Measurements from ENCODE around the gene NTRK1. TPM values are rescaled to one million over a fixed set of nuclear protein-coding genes. Genes with fewer than 3 reads are reported as not detected.

Gene NTRK1
- polyA plus RNA-seq, 6 donors from 2014 or later = not detected

- Mint-ChIP-seq H3K9me3 (no peaks in the 10 kb centered on the region), H3K27me3 (peaks cover 44 to 91% (median 90%) of the 10 kb centered on the region in 3 donors), H3K36me3 (no peaks in the 10 kb centered on the region), H3K27ac (peak overlapping the region in 1 of 6 donors; percentile 39), H3K4me3 (peak overlapping the region in 1 of 8 donors; percentile 41), H3K4me1 (peaks cover 12 to 18% (median 17%) of the 10 kb centered on the region in 3 donors)
- DNase-seq (no peak), ATAC-seq (ENCODE audit: low read depth in 2 of 2) (no peak)
These were observed 17.9 kb upstream of the NTRK1 start for GRCh38 chr1:156842618-156843300.

GRCh38 chr1:156844102-156844501 is 16.6 kb upstream of the NTRK1 start:
- peak overlapping the region in 1 of 6 donors; percentile 74 for H3K27ac Mint-ChIP-seq
- DNase-seq (no peak), ATAC-seq (ENCODE audit: low read depth in 2 of 2) (no peak)
- H3K9me3 Mint-ChIP-seq = no peaks in the 10 kb centered on the region
- H3K4me3 Mint-ChIP-seq = peak overlapping the region in 4 of 8 donors; percentile 16 to 80 (median 40)
- H3K27me3 Mint-ChIP-seq = peaks cover 43 to 97% (median 97%) of the 10 kb centered on the region in 3 donors
- no peaks in the 10 kb centered on the region for H3K36me3 Mint-ChIP-seq
- H3K4me1 Mint-ChIP-seq = peaks cover 18 to 23% (median 23%) of the 10 kb centered on the region in 3 donors

- H3K4me1 Mint-ChIP-seq = peaks cover 18 to 24% (median 23%) of the 10 kb centered on the region in 3 donors
- H3K4me3 Mint-ChIP-seq = peak overlapping the region in 6 of 8 donors; percentile 25 to 62 (median 46)
- DNase-seq = no peak
- H3K36me3 Mint-ChIP-seq = no peaks in the 10 kb centered on the region
- no peaks in the 10 kb centered on the region for H3K9me3 Mint-ChIP-seq
- no peak for ATAC-seq (ENCODE audit: low read depth in 2 of 2)
- peaks cover 46 to 100% (median 99%) of the 10 kb centered on the region in 3 donors for H3K27me3 Mint-ChIP-seq
- no peak overlapping the region for H3K27ac Mint-ChIP-seq
These were observed 16.0 kb upstream of the NTRK1 start for GRCh38 chr1:156844638-156845037.

DNA sequence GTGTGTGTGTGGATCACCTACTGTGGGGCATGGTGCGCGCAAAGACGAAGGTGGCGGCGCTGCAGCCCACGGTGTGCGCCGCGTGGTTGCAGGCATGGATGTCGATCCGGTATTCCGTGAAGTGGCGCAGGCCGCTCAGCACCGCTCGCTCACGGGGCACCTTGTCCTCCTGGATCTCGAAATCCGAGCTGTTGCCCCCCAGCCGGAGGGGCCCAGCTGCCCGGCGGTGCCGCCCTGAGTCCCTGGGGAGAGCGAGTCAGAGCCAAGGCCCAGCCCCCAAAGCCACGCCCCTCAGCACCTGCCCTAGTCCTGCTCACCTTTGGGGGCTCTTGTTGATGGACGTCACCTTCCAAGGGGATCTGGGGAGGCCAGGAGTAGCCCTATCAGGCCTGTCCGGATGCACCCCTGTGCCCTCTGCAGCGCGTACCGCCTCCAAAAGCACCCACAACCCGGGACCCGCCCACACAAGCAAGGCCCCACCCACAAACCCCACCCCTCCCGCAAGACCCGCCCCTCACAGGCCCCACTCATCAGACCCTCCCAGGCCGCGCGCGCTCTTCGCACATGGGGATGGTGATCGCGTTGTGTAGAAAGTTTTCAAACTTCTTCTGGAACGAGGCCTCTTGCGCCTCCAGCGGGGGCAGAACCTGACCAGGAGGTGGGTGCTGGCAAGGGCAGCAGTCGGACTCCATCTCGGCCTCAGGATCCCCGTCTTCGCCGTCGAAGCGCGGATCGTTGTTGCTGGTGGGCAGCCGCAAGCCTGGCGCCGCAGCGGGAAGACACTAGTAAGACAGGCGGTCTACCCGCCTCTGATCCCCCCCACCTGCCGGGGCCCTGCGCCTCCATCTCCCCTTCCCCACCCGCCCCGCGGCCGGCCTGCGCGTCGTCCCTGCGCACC is 15.4 kb upstream of the NTRK1 start:
- H3K27me3 Mint-ChIP-seq = peaks cover 47 to 97% (median 96%) of the 10 kb centered on the region in 3 donors
- DNase-seq (no peak), ATAC-seq (ENCODE audit: low read depth in 2 of 2) (peak; percentile 40 to 45)
- peak overlapping the region in 7 of 8 donors; percentile 29 to 80 (median 58) for H3K4me3 Mint-ChIP-seq
- peak overlapping the region in 2 of 6 donors; percentile 26 to 38 for H3K27ac Mint-ChIP-seq
- H3K9me3 Mint-ChIP-seq = no peaks in the 10 kb centered on the region
- H3K4me1 Mint-ChIP-seq = peaks cover 18 to 24% (median 23%) of the 10 kb centered on the region in 3 donors
- H3K36me3 Mint-ChIP-seq = no peaks in the 10 kb centered on the region

DNA sequence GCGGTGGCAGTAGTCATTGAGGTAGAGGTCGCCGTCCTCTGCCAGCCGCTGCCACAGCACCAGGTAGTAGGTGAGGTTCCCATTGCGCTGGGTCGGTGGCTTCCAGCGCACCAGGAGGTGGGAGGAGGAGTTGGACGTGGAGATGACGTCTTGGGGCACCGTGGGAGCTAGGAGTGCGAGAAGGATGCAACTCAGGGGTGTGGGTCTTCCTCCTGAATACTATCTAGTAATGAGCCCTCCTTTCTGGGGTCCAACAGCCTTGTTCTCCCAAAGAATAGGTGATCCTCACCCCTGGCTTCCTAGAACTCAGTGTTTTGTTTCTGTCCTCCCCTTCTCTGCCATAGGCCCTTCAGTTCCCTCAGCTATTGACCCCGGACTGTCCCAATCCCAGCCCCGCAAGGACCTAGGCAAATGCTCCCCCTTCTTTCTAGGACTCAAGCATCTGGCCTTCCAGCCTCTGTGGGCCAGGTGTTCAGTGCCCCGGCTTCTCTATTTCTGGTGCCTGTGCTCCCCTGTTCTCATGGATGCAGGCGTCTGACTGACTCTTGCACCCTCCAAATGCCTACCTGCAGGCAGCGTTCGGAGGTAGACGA is 14.6 kb upstream of the NTRK1 start:
- no peak overlapping the region for H3K27ac Mint-ChIP-seq
- DNase-seq (no peak), ATAC-seq (ENCODE audit: low read depth in 2 of 2) (no peak)
- H3K4me3 Mint-ChIP-seq = peak overlapping the region in 5 of 8 donors; percentile 12 to 84 (median 62)
- peaks cover 18 to 24% (median 23%) of the 10 kb centered on the region in 3 donors for H3K4me1 Mint-ChIP-seq
- no peaks in the 10 kb centered on the region for H3K36me3 Mint-ChIP-seq
- peaks cover 53 to 91% (median 89%) of the 10 kb centered on the region in 3 donors for H3K27me3 Mint-ChIP-seq
- no peaks in the 10 kb centered on the region for H3K9me3 Mint-ChIP-seq

DNA sequence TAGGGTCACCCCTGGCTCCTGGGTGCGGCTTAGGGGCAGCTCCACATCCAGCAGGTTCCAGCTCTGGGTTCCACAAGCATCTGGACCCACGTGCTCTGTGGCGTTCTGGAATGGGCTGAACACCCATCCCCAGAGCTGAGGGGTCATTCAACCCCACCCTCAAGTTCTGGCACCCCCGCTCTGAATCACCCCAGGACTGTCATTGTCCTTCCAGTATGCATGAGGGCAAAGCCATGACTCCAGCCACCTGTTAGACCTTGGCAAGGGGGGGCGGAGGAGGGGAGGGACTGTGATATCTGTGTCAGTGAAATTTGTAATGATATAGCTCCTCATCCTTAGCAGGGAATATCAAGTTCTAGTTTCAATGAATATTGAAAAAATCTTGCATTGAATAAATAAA is 14.0 kb upstream of the NTRK1 start:
- H3K27me3 Mint-ChIP-seq = peaks cover 55 to 91% (median 83%) of the 10 kb centered on the region in 3 donors
- H3K9me3 Mint-ChIP-seq = no peaks in the 10 kb centered on the region
- peaks cover 18 to 24% (median 23%) of the 10 kb centered on the region in 3 donors for H3K4me1 Mint-ChIP-seq

GRCh38 chr1:156847591-156848460 is 12.8 kb upstream of the NTRK1 start:
- H3K4me1 Mint-ChIP-seq = peaks cover 18 to 24% (median 23%) of the 10 kb centered on the region in 3 donors
- peaks cover 51 to 87% (median 78%) of the 10 kb centered on the region in 3 donors for H3K27me3 Mint-ChIP-seq
- no peaks in the 10 kb centered on the region for H3K9me3 Mint-ChIP-seq
- ATAC-seq (ENCODE audit: low read depth in 2 of 2) (no peak), DNase-seq (no peak)
- peak overlapping the region in 1 of 8 donors; percentile 32 for H3K4me3 Mint-ChIP-seq
- peak overlapping the region in 1 of 6 donors; percentile 35 for H3K27ac Mint-ChIP-seq
- no peaks in the 10 kb centered on the region for H3K36me3 Mint-ChIP-seq

More for the DNA sequence above, 14.0 kb upstream of the NTRK1 start:
- Mint-ChIP-seq H3K4me3 (peak overlapping the region in 2 of 8 donors; percentile 9 to 21), H3K27ac (no peak overlapping the region), H3K36me3 (no peaks in the 10 kb centered on the region)
- ATAC-seq (ENCODE audit: low read depth in 2 of 2) (no peak), DNase-seq (no peak)

GRCh38 chr1:156848461-156849150 is 12.1 kb upstream of the NTRK1 start:
- Mint-ChIP-seq H3K4me3 (peak overlapping the region in 2 of 8 donors; percentile 12 to 35), H3K9me3 (no peaks in the 10 kb centered on the region), H3K27ac (no peak overlapping the region), H3K4me1 (peaks cover 18 to 24% (median 23%) of the 10 kb centered on the region in 3 donors), H3K27me3 (peaks cover 57 to 87% (median 78%) of the 10 kb centered on the region in 3 donors), H3K36me3 (no peaks in the 10 kb centered on the region)
- ATAC-seq (ENCODE audit: low read depth in 2 of 2) = peak in 1 of 2 donors; percentile 36
- no peak for DNase-seq

- H3K36me3 Mint-ChIP-seq = no peaks in the 10 kb centered on the region
- no peak for ATAC-seq (ENCODE audit: low read depth in 2 of 2)
- H3K27ac Mint-ChIP-seq = no peak overlapping the region
- peaks cover 15 to 21% (median 20%) of the 10 kb centered on the region in 3 donors for H3K4me1 Mint-ChIP-seq
- H3K9me3 Mint-ChIP-seq = no peaks in the 10 kb centered on the region
- H3K27me3 Mint-ChIP-seq = peaks cover 57 to 86% (median 78%) of the 10 kb centered on the region in 3 donors
- DNase-seq = no peak
- peak overlapping the region in 2 of 8 donors; percentile 12 to 35 for H3K4me3 Mint-ChIP-seq
These were observed 11.5 kb upstream of the NTRK1 start for GRCh38 chr1:156849151-156849496.

DNA sequence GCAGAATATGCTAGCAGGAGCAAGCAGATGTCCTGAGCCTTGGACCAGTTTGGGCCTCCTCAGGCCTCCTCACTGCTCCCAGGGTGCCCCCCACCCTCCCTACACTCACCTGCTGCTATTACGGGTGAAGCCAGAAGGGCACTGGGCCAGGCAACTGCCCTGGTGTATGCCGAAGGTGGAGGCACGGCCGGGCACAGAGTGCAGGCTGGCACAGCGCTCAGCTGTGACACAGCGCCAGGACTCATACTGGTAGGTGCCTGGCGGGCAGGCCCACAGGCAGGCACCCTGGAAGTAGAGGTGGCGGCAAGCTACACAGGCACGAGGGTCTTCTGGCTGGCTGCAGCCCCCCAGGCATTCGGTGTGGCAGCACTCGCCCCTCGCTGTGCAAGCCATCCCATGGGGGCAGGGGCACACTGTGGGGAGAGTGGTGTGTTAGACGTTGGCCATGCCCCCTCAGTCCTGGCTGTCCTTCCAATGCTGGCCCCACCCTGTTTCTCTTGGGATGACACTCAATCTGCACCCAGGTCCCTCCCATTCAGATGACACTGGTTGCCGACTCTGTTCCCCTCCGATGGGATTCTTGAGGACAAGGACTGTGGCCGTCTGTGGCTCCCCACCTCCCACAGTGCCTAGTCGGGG is 8.8 kb upstream of the NTRK1 start:
- no peak for ATAC-seq (ENCODE audit: low read depth in 2 of 2)
- H3K4me1 Mint-ChIP-seq = peaks cover 5 to 7% (median 6%) of the 10 kb centered on the region in 3 donors

DNA sequence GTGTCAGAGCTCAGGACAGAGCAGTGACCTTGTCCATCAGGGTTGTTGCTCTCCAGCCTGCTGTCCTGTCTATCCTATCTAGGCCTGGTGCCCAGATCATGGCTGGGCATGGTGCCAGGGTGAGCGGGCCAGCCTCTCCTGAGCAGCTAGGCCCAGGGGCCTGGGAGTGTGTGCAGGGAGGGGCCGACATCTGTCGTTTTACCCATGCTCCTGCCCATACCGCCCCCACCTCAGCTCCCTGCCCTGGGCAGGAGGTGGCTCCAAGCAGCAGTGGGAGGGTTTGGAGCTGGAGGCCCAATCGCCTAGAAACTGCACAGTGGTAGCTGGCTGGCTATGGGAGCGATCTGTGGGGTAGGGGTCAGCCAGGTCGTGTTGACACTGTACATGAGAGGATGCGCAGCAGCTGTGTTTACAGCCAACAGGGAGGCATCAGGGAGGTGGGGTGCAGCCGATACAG is 8.2 kb upstream of the NTRK1 start:
- ATAC-seq (ENCODE audit: low read depth in 2 of 2) (no peak), DNase-seq (no peak)
- Mint-ChIP-seq H3K27ac (no peak overlapping the region), H3K9me3 (no peaks in the 10 kb centered on the region), H3K36me3 (no peaks in the 10 kb centered on the region), H3K4me3 (no peak overlapping the region), H3K27me3 (peaks cover 56 to 70% (median 66%) of the 10 kb centered on the region in 3 donors), H3K4me1 (peaks cover 5 to 7% (median 6%) of the 10 kb centered on the region in 3 donors)

More for the DNA sequence above, 8.8 kb upstream of the NTRK1 start:
- Mint-ChIP-seq H3K36me3 (no peaks in the 10 kb centered on the region), H3K27me3 (peaks cover 57 to 70% (median 66%) of the 10 kb centered on the region in 3 donors), H3K9me3 (no peaks in the 10 kb centered on the region), H3K27ac (no peak overlapping the region), H3K4me3 (no peak overlapping the region)
- DNase-seq = no peak

Data from naive B cell (primary cell).